ENCODE results near the gene DUSP15.
"Not testable (repeated sequence)": the region's sequence is repeated elsewhere in the genome, so short reads cannot be mapped to it uniquely, and the experiment has no call there.

DUSP15 gene, protein sequence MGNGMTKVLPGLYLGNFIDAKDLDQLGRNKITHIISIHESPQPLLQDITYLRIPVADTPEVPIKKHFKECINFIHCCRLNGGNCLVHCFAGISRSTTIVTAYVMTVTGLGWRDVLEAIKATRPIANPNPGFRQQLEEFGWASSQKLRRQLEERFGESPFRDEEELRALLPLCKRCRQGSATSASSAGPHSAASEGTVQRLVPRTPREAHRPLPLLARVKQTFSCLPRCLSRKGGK

DNA sequence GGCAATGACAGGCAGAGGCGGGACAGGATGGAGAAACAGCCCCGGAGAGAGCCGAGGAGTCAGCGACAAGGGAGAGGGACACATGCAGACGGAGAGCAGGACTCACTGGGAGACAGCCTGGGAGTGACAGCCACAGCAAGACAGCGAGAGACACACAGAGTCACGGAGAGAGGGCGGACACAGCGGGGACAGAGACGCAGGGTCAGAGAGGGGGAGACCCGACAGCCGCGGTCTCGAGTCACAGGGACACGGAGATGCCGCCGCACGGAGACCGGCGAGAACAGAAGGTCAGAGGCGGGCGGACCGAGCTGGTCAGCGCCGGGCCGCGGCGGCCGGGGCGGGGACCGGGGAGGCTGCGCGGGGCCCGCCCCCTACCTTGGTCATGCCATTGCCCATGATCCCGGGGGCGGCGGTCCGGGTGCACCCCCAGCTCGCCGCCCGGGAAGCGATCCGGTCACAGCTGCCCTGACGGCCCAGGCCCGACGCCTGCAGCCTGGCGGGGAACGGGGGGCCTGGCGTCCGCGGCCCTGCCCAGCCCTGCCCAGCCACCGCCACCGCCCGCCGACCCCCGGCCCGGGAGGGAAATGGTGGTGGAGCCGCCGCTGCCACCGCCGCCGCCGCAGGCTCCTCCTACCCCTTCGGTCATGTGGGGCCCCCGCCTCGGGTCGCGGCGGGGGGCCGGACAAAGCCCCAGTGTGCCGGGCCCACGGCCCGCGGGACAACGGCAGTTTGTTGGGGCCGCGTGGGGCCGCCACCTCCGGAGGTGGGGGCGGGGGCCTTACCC is at the start of gene DUSP15, which contains the start of gene TTLL9:
Gene DUSP15, minus strand, starts transcription at position 586 of the 784 bp plus-strand sequence. Its CDS starts 190 bp downstream, at position 396.
Gene TTLL9, plus strand, starts transcription at position 693 of the 784 bp plus-strand sequence. CDS start 493 bp downstream, outside the sequence.
- TF ChIP-seq, protein P1, sequence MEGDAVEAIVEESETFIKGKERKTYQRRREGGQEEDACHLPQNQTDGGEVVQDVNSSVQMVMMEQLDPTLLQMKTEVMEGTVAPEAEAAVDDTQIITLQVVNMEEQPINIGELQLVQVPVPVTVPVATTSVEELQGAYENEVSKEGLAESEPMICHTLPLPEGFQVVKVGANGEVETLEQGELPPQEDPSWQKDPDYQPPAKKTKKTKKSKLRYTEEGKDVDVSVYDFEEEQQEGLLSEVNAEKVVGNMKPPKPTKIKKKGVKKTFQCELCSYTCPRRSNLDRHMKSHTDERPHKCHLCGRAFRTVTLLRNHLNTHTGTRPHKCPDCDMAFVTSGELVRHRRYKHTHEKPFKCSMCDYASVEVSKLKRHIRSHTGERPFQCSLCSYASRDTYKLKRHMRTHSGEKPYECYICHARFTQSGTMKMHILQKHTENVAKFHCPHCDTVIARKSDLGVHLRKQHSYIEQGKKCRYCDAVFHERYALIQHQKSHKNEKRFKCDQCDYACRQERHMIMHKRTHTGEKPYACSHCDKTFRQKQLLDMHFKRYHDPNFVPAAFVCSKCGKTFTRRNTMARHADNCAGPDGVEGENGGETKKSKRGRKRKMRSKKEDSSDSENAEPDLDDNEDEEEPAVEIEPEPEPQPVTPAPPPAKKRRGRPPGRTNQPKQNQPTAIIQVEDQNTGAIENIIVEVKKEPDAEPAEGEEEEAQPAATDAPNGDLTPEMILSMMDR (IDR thresholded peaks at IDR 0.05; ENCODE audit: extremely low read depth, insufficient read depth, missing control alignments) = no peak
- in situ Hi-C loops (cut with MboI; ENCODE audit: low pct_unique_long_range_greater_than_20kb, low sequenced_read_pairs, unreplicated experiment) = no loop called here
- peak; percentile 58 for DNase-seq (ENCODE audit: low spot score)

DNA sequence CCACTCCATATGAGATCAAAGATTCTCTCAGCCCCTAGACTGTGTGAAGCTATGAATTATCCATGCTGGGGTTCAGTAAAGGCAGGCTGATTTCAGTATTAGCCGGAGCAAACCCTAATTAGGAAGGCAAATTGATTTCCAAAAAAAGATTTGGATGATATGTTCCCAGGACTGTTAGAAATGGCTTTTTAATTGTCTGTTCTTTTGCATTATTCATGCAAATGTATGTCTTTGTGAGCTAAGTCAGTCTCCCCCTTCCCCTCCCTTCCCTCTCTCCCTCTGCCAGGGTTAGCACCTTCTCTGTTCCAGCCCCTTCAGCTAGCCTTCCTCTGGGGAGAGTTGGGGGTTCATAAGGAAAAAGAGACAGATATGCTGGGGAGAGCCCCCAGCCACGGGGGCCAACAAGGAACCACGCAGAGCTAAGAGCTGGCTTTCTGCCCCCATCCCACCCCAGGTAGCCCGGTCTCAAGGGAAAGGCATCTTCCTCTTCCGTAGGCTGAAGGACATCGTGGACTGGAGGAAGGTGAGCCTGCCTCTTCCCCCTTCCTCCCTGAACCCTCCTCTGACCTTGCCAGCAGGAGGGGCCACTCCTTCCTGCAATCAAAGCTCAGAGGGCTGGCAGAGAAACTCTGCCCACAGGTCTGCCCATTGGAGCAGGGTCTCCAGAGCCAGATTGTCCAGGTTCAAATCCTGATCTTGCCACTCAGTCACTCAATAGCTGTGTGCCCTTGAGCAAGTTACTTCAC is 49.3 kb upstream of the DUSP15 start:
- TF ChIP-seq, protein P1 (IDR thresholded peaks at IDR 0.05; ENCODE audit: extremely low read depth, insufficient read depth, missing control alignments) = no peak
- no peak for DNase-seq (ENCODE audit: low spot score)
- in situ Hi-C loops (cut with MboI; ENCODE audit: low pct_unique_long_range_greater_than_20kb, low sequenced_read_pairs, unreplicated experiment) = no loop called here

DNA sequence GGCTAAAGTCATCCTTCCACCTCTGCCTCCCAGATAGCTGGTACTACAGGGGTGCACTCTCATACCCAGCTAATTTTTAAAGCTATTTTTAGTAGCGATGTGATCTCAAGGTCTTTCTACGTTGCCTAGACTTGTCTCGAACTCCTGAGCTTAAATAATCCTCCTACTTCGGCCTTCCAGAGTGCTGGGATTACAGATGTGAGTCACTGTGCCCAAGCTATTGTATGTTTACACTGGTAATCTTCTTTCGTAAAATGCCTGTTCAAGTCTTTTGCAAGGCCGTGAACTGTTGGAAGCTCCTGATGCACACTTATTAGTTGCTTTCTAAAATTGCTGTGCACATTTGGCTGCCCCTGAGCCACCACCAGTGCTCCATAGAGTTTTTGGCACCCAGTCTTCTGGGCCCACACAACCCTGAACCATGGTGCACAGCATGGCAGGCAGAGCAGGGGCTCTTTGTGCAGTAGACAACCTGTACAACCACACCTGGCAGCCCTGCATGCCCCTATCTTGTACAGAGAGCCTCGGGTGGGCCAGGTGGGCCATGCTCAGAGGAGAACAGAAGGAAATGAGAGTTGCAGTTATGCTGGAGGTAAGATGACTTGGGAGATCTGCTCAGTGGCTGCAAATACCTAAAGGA is 48.3 kb upstream of the DUSP15 start:
- in situ Hi-C loops (cut with MboI; ENCODE audit: low pct_unique_long_range_greater_than_20kb, low sequenced_read_pairs, unreplicated experiment) = no loop called here
- TF ChIP-seq, protein P1 (IDR thresholded peaks at IDR 0.05; ENCODE audit: extremely low read depth, insufficient read depth, missing control alignments) = no peak
- no peak for DNase-seq (ENCODE audit: low spot score)

DNA sequence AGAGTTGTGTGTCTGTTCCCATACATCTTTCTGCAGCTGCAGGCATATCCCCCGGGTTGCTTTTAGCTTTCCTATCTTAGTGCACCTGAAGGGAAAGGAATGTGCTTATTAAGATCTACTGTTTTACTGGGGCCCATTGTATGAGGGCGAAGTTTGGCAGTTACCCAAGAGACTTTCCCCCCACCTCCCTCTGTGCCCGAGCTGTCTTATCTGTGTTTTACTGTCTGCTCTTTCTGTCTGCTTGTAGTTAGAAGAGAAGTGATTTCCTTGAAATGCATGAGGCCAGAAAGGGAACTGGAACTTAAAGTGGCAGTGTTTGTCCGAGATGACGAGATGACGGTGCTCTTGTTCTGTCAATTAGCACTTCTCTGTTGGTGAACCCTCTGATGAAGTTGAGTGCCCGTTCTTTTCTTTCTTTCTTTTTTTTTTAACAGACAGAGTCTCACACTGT is 47.7 kb upstream of the DUSP15 start:
- in situ Hi-C loops (cut with MboI; ENCODE audit: low pct_unique_long_range_greater_than_20kb, low sequenced_read_pairs, unreplicated experiment); DNase-seq (ENCODE audit: low spot score): not testable (repeated sequence)

DNA sequence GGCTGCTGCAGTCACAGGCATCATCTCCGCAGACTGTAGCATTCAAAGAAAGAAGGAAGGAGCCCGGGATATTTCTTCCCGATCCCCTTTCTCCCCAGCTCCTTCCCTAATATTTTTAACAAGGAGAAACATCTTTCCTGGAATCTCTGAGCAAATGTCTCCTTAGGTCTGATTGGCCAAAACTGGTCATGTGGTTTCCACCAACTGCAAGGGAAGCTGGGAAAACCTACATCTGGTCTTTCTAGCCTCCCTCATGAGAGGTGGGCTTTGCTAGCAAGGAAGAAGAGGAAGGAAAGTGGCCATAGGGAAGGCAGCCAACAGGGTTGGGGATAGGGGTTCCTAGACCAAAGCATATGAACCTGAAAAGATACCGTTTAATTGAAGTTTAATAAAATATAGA is 46.4 kb upstream of the DUSP15 start:
- in situ Hi-C loops (cut with MboI; ENCODE audit: low pct_unique_long_range_greater_than_20kb, low sequenced_read_pairs, unreplicated experiment) = no loop called here
- TF ChIP-seq, protein P1 (IDR thresholded peaks at IDR 0.05; ENCODE audit: extremely low read depth, insufficient read depth, missing control alignments) = no peak

DNA sequence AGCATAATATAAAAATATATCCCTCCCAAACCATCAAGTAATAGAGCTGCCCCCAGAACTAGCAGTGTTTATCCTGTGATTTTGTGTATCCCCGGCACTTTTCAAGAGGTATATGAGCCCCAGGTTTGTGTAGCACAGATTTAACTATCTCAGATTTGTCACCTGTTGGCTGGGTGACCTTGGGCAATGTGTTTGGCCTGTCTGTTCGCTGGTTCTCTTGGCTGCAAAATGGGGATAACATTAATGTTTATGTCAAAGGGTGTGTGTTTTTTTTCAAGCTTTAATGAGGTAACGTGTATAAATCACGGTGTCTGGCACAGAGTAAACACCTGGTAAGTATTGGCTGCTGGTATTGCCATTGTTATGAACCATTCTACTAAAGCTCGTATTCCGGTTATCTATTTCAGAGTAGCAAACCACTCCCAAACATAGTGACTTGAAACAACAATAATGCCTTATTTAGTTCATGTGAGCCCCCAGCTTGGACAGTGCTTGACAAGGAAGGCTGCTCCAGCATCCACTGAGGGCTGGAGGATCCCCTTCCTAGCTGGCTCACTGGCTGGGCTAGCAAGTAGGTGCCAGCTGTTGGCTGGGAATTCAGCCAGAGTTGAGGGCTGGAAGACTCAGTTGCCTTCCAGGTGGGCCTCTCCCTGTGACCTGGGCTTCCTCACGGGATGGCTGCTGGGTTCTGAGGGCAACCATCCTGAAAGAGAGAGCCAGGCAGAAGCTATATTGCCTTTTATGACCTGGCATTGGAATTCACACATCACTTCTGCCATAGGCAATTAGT is 45.4 kb upstream of the DUSP15 start:
- no peak for DNase-seq (ENCODE audit: low spot score)
- in situ Hi-C loops (cut with MboI; ENCODE audit: low pct_unique_long_range_greater_than_20kb, low sequenced_read_pairs, unreplicated experiment) = no loop called here

More for the DNA sequence above, 46.4 kb upstream of the DUSP15 start:
- no peak for DNase-seq (ENCODE audit: low spot score)

More for the DNA sequence above, 45.4 kb upstream of the DUSP15 start:
- TF ChIP-seq, protein P1 (IDR thresholded peaks at IDR 0.05; ENCODE audit: extremely low read depth, insufficient read depth, missing control alignments) = no peak

Data from GM13977 (cell line).